Measurements from ENCODE around the gene MTURN.
A peak's percentile ranks its signal among the peaks of the same experiment; 100 is the strongest.

The MTURN gene

DNA sequence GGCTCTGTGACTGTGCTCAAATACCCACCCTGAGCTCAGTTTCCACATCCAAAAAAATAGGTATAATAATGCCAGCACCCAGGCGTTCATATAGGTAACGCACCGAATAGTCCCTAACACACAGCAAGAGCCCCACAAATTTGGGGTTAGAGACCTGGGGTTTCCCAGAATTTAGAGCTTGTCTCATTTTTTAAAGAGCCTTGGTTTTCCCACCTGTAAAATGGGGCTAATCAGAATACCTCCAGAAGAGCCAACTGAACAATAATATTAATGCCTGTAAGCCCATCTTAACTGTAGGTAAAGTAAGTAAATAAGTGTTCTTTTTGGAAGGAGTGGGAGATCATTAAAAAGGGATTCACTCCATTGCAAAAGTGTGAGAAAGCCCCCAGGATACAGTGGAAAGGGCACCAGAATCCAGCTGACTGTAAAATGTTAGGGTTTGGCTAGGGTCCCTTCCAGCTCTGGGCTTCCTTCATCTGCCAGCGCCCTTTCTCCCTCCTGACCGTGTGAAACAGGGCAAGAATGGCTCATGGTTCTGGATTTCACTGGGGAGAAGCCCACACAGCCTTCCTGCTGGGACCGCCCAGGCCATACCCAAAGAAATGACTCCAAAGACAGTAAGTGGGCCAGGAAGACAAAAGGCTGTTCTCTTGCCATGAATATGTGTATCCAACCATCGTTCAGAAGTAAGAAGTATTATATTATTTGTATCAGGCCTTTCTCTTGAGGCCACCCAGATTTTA, 2.1 kb downstream of the MTURN start:
- no peak for DNase-seq

DNA sequence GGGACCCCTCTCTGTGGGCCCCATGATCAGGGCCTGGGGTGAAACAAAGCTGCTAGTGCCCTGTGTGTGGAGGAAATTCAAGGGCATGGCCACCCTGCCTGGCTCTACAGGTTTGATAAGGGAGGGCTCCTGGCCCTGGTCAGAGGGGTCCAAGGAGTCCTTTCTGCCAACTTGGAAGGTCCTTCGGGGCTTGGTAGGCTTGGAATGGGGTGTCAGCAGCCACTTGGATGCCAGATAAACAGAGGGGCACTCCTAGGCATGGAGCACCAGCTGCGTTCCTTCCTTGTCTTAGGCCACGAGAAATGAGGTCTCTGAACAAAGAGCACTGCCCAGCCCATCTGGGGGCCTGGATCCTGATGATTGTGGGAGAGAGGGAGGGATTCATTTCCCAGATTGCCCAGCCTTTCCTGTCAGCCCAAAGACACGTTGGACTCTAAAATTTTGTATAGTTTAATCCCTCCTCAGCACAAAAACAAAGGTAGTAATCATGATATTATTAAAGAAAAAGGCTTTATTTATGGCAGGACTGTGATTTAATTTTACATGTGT, 5.1 kb downstream of the MTURN start:
- DNase-seq, result no peak

DNA sequence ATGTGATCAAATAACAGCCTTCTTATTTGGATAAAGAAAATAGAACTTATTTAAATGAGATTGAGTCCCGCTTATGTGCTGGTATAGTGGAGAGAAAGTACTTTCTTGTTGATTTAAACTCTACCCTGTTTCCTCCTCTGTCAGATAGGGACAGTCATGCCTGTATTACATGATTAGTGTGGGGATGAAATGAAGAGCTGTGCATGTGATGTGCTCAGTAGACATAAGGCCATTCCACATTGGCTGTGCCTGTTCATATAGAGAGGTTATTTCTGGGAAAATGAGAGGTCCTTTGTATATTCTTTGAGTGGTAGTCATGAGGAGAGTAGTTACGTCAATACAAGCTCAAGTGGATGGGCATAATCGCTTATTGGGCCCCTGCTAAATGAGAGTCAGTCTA, 5.7 kb downstream of the MTURN start:
- DNase-seq, result no peak

DNA sequence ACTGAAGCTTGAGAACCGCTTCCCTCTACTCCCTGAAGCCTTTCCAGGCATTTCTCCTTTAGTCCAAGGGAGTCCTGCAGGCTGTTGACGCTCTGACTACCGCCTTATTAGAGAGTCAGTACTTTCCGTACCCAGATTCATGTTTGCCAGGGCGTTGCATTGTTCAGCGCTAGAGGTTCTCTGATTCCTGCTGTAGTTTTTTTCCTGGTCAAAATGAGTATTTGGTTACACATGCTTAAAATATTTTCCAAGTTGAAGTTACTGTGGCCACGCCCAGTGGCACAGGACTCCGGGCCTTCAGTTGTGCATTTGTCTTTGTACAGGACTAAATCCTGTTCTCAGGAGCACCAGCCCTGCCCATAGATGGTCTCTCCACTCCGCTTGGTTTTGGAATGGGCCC, 7.9 kb downstream of the MTURN start:
- no peak for DNase-seq

DNA sequence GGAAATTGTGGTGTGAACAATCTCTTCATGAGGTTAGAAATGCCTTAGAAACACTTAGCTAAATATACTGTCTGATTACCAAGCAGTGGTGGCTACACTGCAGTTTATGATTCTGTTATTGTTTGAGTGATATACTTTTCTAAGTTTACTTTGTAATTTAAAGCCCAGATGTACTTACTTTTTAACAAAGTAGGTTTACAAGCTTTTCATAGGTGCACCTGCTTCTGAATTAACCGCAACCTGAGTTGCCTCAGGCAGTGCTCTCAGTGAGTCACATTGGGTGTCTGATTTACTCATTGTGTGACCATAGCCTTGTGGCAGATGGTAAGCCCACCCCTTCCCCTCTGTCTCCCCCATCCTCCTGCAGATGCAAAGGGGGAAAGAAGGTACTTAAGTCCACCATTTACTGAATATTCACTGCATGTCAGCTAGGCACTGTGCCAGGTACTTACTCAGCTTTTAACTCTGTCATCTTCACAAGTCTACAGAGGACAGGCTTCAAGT, 9.0 kb downstream of the MTURN start:
- peak; percentile 12 for DNase-seq

DNA sequence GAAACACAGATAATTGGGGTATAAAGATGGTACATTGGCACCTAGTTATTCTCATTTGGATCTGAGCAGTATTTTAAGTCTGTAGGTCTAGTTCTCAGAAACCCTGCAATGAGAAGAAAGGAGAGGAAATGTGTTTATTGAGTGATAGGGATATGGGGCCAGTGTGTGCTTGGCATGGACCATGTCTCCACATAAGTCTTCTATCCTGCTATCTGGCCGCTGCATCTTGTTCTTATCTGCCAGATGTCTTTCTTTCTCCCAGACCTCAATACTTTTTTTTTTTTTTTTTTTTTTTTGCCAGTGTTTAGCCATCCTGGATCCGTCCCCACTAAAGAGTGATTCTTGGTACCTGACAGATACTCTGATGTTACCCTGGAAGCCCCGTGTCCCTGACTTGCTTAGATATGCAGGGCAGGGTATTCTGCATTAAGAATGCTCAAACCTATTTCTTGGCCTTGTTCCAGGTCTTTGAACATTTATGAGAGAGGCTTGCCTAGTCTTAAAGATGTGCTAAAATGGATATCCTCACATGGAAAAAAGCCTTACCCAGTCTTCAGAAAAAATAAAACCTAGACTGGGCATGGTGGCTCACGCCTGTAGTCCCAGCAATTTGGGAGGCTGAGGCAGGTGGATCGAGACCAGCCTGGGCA, 10.0 kb downstream of the MTURN start:
- no peak for DNase-seq

DNA sequence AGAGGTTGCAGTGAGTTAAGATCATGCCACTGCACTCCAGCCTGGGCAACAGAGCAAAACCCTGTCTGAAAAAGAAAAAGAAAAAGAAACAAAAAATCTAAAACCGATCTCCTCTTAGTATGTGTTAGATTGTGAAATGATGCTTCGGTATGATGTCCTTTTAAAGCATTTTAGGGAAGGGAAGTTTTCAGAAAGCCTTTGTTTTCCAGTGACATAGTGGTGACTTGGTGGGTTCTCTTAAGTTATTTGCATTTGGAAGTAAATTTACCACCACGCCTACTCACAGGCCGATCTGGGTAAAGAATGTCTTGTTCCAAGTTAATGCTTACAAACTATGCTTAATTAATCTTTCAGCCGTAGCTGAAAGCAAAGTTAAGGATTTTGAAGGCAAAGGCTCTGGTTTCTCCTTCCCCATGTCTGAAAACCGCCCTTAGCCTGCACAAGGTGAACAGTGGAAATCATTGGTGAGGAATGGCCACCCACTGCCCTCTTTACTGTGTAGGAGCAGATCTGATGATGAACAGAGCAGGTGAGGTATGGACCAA, 10.7 kb downstream of the MTURN start:
- DNase-seq, result no peak

DNA sequence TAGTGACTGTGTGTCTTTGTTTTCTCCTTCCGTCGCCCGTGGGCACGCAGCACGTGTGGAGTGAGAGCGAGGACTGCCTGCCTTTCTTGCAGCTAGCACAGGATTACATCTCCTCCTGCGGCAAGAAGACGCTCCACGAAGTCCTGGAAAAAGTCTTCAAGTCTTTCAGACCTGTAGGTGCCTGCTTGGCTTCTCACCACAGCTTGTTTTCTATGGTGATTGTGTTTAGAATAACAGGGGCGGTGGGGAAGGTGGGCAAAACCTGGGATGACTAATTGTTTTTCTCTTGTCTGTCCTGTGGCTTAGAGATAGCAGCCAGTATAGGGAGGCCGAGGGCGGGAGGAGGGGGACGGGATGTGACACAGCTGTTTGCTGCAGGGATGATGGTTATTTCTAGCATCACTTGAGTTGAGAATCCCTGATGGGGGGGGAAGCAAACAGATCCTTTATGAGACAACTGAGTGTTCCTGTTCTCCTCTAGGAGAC, 11.4 kb downstream of the MTURN start:
- no peak for DNase-seq

DNA sequence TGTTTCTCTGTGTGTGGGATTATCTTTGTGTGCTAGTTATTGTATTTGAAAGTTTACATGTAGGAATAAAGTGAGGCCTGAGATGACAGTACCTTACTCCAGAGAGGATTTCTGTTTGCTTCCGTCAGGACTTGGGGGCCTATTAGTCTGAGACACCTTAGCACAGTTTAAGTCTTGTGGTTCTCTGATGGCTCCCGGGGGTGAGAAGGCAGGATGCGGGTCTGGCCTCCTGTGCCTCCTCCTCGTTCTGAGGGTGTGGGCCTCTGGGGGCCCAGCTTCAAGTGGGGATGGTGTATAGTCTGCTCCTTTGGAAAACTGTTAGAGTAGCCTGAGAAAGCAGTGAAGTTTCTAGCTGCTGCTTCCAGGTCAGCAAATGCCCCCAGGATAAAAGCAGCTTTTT, 12.4 kb downstream of the MTURN start:
- DNase-seq, result no peak

DNA sequence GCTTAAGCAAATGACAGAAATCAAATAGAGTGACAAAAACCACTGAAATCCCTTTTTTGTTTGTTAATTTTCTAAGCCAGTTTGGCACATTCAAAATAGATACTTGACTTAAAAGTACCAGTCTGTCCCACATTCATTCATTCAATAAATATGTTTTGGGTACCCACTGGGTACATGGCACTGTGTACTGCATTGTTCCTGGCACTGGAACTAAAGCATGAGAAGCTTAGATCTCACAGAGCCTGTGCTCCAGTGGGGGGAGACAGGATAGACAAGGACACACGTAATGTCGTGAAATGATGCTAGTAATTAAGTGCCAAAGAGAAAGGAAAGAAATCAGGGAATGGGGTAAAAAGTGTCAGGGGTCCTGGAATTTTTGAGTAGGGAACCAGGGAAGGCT, 13.0 kb downstream of the MTURN start:
- DNase-seq, result no peak

DNA sequence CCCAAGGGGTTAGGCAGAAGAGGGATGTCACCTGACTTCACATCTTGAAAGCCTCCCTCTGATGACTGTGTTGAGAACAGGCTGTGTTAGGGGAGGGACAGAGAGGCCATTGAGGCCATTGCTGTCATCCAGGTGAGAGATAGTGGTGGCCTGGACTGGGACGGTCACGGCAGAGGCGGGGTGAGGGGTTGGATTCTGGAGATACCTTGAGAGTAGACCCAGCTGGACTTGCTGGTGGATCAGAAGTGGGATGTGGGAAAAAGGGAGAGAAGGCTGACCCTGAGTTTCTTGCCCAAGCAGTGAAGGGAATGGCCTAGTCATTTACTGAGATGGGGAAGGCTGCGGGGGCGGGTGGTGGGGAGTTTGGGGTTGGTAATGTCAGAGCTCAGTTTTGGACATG, 13.6 kb downstream of the MTURN start:
- no peak for DNase-seq

DNA sequence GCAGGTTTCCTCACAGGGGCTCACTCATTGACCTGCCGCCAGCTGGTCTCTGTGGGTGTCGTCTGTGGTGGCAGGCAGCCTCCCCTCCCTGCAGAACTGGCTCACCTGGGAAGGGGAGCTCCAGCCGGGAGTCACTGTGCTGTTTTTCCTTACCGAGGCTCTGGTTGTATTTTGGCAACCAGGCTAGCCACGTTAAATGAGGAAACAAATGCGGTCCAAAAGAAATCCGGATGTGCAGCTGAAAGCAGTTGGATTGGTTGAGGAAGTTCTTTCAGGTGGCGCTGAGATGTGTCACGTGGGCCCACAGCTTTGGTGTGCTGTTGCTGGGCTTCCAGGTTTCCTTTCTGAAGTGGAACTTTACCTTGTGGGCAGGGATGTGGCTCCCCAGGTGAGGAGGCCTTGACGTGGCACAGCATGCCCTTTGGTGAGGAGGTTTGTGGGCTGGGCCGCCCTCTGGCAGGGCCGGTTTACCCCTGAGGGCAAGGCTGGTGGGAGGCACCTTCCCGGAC, 14.2 kb downstream of the MTURN start:
- no peak for DNase-seq

DNA sequence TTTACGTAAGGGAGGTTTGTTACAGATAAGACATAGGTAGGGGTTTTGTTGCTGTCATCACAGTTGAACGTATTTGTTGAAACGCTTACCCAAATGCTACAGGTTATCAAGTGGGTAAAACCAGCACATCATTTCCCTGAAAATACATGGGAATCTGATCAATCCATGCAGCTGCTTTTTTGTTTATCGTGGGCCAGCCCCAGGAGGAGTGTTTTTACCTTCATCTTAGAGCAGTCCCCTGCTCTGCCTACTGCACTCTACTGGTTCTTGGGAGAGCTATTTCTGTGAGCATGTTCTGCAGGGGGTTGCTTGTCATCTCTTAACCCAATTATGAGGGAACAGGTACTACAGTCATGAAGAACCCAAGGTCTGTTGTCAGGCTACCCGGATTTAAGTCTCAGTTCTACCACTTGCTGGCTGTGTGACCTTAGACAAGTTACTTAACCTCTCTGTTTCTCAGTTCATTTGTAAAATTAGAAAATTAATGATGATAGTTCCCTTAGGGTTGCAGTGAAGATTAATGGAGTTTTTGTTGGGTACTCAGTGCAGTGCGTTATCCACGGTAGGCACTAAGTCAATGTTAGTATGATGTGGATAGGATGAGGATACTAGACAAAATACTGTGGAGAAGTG, 15.0 kb downstream of the MTURN start:
- no peak for DNase-seq

DNA sequence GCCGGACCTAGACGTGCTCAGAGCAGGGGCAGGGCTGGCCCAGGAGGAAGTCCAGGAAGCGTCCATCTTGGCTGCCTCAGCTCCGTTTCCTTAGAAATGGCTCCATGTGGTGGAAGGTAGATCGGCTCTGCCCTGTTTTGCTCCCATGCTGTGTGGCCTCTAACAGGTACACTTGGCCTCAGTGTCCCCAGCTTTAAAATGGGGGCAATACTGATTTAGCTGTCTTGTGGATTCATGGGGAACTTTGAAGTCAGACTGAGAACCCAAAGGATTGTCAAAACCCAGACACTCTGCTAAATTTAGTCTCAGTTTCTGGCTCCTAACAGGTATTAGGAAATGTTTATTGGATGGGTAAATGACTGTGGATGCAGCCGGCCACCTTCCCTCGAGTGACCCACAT, 15.9 kb downstream of the MTURN start:
- DNase-seq, result no peak

DNA sequence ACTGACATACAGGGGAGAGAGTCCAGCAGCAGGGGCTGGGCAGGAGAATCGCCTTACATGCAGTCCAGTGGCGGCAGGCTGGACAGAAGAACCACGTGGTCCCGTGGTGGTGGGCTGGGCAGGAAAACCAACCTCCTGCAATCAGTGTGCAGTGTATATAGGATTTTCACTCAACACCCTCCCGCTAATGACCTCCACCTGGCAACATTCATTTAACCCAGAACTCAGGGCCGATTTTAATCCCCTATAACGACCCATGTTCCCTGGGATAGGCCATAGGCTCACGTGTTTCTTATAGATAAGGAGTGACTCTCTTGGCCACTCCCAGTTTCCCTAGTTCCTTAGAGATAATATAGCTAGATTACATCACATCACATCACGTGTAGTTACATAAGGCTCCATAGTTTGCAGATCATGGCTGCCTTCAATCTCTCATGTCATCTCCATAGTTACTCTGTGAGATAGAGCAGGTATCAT, 19.4 kb downstream of the MTURN start:
- DNase-seq, result no peak

DNA sequence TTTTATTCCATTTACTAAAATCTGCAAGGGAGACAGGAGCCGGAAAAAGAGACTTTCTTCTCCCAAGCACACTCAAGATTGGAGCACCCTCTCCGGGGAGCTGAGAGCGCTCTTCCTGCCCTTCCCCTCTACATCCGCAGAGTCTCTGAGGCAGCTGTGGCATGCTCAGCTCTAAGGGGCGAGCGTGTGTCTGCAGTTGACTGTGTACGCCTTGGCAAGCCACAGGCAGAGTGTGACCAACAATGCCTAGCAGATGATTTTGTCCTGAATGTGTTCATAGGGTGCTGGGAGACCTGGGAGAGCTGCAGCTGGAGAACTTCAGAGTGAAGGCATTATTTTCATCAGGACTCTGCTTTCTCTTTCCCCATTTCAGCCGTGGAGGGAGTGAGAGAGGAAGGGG, 20.7 kb downstream of the MTURN start:
- no peak for DNase-seq

DNA sequence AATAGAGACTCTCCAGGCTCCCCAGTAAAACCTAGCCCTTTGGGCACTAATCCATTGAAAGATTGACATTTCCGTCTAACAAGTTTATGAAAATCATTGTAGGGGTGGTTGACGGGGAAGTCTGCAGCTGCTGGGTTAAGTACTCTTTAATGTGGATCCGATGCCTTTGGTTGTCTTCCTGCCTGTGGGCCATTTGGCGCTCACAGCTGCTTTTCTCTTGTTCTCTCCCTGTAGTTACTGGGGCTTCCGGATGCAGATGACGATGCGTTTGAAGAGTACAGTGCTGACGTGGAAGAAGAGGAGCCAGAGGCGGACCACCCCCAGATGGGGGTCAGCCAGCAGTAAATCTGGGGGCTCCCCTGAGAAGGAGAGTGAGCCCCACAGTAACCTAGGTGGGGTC, 22.4 kb downstream of the MTURN start:
- DNase-seq, result no peak

DNA sequence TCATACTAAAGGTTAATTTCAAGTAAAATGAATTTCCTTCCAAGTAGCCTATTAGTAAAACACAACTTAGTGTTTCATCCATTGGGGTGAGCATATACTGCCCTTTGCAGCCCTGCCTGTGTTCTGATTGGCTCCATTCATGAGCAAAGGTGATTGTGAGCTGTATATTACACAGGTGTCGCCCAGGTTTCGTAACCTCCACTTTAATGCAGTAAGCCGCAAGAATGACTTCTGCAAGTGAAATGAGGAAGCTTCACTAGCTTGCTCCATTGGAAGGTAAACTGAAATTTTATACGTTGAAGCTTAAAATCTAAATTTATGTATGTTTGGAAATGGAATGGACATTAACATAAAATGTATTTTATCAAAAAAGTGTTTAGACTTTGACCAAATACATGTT, 24.4 kb downstream of the MTURN start:
- DNase-seq, result no peak

DNA sequence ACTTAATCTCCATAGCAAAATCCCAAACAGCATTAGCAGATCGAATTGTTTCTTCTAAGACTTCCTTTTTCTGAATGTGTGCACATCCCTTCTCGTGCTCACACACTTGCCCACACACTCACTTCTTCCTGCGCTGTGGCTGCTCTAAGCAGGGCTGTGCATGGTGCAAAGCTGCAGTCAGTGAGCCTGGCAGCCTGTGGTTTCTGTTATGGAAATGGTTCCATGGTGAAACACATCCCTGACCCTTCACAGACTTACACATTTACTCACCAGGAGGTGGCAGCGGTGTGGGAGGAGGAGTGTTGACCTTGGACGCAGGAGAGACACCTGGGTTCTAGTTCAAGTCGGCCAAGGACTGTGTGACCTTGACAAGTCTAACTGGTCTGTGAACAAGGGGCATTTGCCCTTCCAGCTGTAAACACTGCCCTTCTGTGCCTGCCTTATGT, 24.9 kb downstream of the MTURN start:
- no peak for DNase-seq

DNA sequence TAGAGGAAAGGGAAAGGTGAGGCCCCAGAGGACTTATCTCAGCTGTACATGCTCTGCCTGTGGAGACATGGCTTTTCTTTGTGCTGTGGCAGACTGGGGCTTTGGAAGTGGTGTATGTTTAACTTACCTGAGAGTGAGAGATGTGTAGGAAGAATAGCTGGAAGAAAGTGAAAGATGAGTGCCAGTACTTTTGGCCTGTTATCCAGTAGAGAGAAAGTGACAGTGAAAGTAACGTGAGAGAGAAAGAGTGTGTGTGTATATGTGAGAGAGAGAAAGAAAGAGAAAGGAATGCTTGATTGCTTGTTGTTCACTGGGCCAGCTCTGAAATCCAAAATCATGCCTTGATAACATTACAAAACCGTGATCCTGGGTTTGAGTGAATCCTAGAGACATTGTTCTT, 25.5 kb downstream of the MTURN start:
- DNase-seq, result no peak

DNA sequence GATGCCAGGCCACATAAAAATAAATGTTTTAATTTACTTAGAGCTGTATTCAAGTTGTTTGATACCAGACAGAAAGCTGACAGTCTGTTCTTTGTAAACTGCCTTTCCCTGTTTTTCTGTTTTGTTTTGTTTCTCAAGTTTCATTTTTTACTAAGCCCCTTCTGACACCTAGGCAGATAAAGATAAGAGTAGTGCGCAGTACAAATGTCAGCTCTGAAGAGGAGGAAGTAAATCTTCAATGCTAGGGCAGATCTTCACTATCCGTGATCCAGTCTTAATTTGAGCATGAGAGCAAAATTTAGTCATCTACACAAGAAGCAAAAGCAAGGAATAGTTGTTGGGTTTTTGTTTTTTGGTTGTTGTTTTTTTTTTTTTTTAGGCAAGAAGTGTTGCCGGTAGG, 27.3 kb downstream of the MTURN start:
- no peak for DNase-seq

DNA sequence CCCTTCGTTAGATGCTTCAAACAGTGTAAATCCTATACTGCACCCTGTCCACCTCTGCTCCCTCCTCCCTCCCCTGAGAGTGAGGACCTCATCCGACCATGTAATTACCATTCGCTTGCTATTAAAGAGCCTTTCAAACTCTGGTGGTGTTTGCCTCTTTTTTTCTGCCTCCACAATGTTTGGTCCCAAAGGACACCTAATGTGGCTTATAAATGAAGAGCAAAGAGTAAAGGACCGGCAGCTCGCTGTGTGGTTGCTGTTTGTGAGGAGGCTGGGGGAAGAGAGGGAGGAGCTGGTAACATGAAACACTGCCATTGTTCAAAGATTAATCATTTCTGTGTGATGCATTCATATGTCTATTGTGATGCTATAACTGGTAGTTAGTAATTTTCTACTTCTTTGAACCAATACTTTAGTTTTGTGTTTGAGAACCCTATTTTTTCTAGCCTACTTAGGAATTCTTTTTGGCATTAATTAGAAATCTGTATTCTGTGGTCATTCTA, 27.9 kb downstream of the MTURN start:
- no peak for DNase-seq

Data from NCI-H446 treated with DMSO at 0.1 percent for 48 hours (cell line).